HCT116 (cell line): Measurements from ENCODE around the gene NEURL1. TPM values are rescaled to one million over a fixed set of nuclear protein-coding genes. Genes with fewer than 3 reads are reported as not detected.
A peak's percentile ranks its signal among the peaks of the same experiment; 100 is the strongest.

Experiments used
- ATAC-seq: fragments of 200-7000 bp; cut with Tn5 transposase; 2 replicates; pipeline ENCODE4 v1.9.1; 2020; ENCODE audit warnings: mild to moderate bottlenecking, moderate library complexity
- Bru-seq: library from RNA; stranded (reverse); fragments of 400-500 nt; gene quantifications from one replicate; lab custom pipeline; 2021; lab: Mats Ljungman, UMichigan
- BruChase-seq, 2 experiments: library from RNA; stranded (reverse); fragments of 400-500 nt; gene quantifications; one replicate each; lab custom pipeline; 2021; lab: Mats Ljungman, UMichigan
- BruUV-seq: library from RNA; stranded (reverse); fragments of 400-500 nt; replicated peaks from 2 replicates; lab custom pipeline; 2021; lab: Mats Ljungman, UMichigan
- CTCF ChIA-PET: fragments of 300-600 bp; sonication (Branson Sonifier 250); formaldehyde crosslinking; loops from one replicate; lab custom pipeline; 2021; ENCODE audit warnings: antibody characterized with exemption; lab: Charles Lee
- POLR2A ChIA-PET: fragments of 300-600, 350-600 bp; sonication (Branson Sonifier 250); formaldehyde crosslinking; loops from one replicate; lab custom pipeline; 2021; ENCODE audit warnings: antibody characterized with exemption; lab: Charles Lee
- RAD21 ChIA-PET, 2 experiments: fragments of 300-600 bp; sonication (Branson Sonifier 250); formaldehyde crosslinking; loops; one replicate each; lab custom pipeline; 2023; ENCODE audit warnings: low total read pairs in 2 of 2; ENCODE audit not compliant: uncharacterized antibody in 2 of 2, unreplicated experiment in 2 of 2, low non-redundant PET in 1 of 2; lab: Charles Lee
- DNase-seq: peaks from one replicate; pipeline ENCODE4 v3.0.0-alpha.2; 2010; ENCODE audit warnings: low read depth, low spot score
- H2AFZ ChIP-seq: fragments of 200-600 bp; shearing (Covaris generic), sonication (generic); 2 replicates; pipeline ENCODE4 v1.6.1; 2017; ENCODE audit warnings: low read depth, mixed run types, mixed read lengths, antibody characterized with exemption, low read length; ENCODE audit not compliant: poor library complexity, severe bottlenecking
- H3K27ac ChIP-seq: 2 replicates; pipeline ENCODE4 v1.5.1; 2012; ENCODE audit warnings: low read depth, low read length
- H3K27me3 ChIP-seq: fragments of 200-600 bp; sonication (generic); 2 replicates; pipeline ENCODE4 v1.6.1; 2016; ENCODE audit warnings: mixed run types, low read length, mixed read lengths; ENCODE audit not compliant: insufficient read depth
- H3K36me3 ChIP-seq, 2 experiments: fragments of 200-500 bp in 1 of 2; fragments of 200-600 bp in 1 of 2; sonication (Bioruptor generic) in 1 of 2; sonication (generic) in 1 of 2; 2 replicates each; pipeline versions ENCODE4 v1.5.1 to v1.6.1; 2014 to 2016; ENCODE audit warnings: low read length in 2 of 2, inconsistent platforms in 1 of 2, mixed read lengths in 1 of 2, mixed run types in 1 of 2; ENCODE audit not compliant: insufficient read depth in 2 of 2, control insufficient read depth in 1 of 2
- H3K4me1 ChIP-seq, 2 experiments: fragments of 200-600 bp in 1 of 2; sonication (generic) in 1 of 2; 2 replicates each; pipeline versions ENCODE4 v1.5.1 to v1.6.1; 2012 to 2017; ENCODE audit warnings: low read length in 2 of 2, inconsistent platforms in 1 of 2, mild to moderate bottlenecking in 1 of 2, mixed read lengths in 1 of 2, mixed run types in 1 of 2, moderate library complexity in 1 of 2; ENCODE audit not compliant: insufficient read depth in 2 of 2, control insufficient read depth in 1 of 2
- H3K4me2 ChIP-seq: fragments of 200-600 bp; sonication (generic); 2 replicates; pipeline ENCODE4 v1.6.1; 2017; ENCODE audit warnings: mixed run types, low read length, mixed read lengths
- H3K4me3 ChIP-seq, 2 experiments: fragments of 200-600 bp in 1 of 2; sonication (generic) in 1 of 2; replicated peaks in 1 of 2; 2 replicates each; pipeline ENCODE4 v1.5.1; 2011 to 2016; ENCODE audit warnings: low read length in 2 of 2, control low read depth in 1 of 2, low read depth in 1 of 2, mild to moderate bottlenecking in 1 of 2, mixed read lengths in 1 of 2, mixed run types in 1 of 2
- H3K79me2 ChIP-seq: fragments of 200-600 bp; sonication (generic); 2 replicates; pipeline ENCODE4 v1.6.1; 2017; ENCODE audit warnings: mild to moderate bottlenecking, mixed run types, low read length, moderate library complexity, mixed read lengths; ENCODE audit not compliant: insufficient read depth
- H3K9ac ChIP-seq: fragments of 200-600 bp; sonication (generic); 2 replicates; pipeline ENCODE4 v1.6.1; 2016; ENCODE audit warnings: low read length, mixed read lengths
- H3K9me2 ChIP-seq: fragments of 200-600 bp; sonication (generic), shearing (Covaris generic); 2 replicates; pipeline ENCODE4 v1.6.1; 2017; ENCODE audit warnings: mixed run types, mild to moderate bottlenecking, moderate library complexity; ENCODE audit not compliant: insufficient read depth
- H3K9me3 ChIP-seq, 2 experiments: fragments of 200-500 bp in 1 of 2; fragments of 200-600 bp in 1 of 2; sonication (Bioruptor generic) in 1 of 2; sonication (generic) in 1 of 2; 2 replicates each; pipeline ENCODE4 v1.6.1; 2014 to 2017; ENCODE audit warnings: low read length in 2 of 2, mixed read lengths in 2 of 2, inconsistent platforms in 1 of 2, low read depth in 1 of 2, mild to moderate bottlenecking in 1 of 2, mixed run types in 1 of 2, moderate library complexity in 1 of 2; ENCODE audit not compliant: control insufficient read depth in 1 of 2, insufficient read depth in 1 of 2
- H4K20me1 ChIP-seq: fragments of 200-600 bp; sonication (generic), shearing (Covaris generic); 2 replicates; pipeline ENCODE4 v1.6.1; 2017; ENCODE audit warnings: mixed run types, mild to moderate bottlenecking, moderate library complexity; ENCODE audit not compliant: insufficient read depth
- CBX3 ChIP-seq: IDR thresholded peaks from 2 replicates; pipeline ENCODE4 v1.6.1; 2012; ENCODE audit warnings: low read depth
- EGR1 ChIP-seq: IDR thresholded peaks from 2 replicates; pipeline ENCODE4 v1.6.1; 2012; ENCODE audit warnings: low read depth
- ELF1 ChIP-seq: IDR thresholded peaks from 2 replicates; pipeline ENCODE4 v1.6.1; 2012; ENCODE audit warnings: low read depth, borderline replicate concordance
- EZH2 ChIP-seq: fragments of 200-600 bp; sonication (generic); IDR thresholded peaks from 2 replicates; pipeline ENCODE4 v1.6.1; 2017; ENCODE audit warnings: antibody characterized with exemption, mixed run types
- JUND ChIP-seq: IDR thresholded peaks from 2 replicates; pipeline ENCODE4 v1.6.1; 2012
- REST ChIP-seq: IDR thresholded peaks from 2 replicates; pipeline ENCODE4 v1.6.1; 2012; ENCODE audit warnings: low read depth
- SRF ChIP-seq: IDR thresholded peaks from 2 replicates; pipeline ENCODE4 v1.6.1; 2012; ENCODE audit warnings: low read depth
- TCF7L2 ChIP-seq: IDR thresholded peaks from 2 replicates; pipeline ENCODE4 v1.7.0; 2011; ENCODE audit warnings: borderline replicate concordance, inconsistent platforms; ENCODE audit not compliant: insufficient read depth, insufficient read length; ENCODE audit errors: extremely low read depth
- YY1 ChIP-seq: IDR thresholded peaks from 2 replicates; pipeline ENCODE4 v1.6.1; 2011; ENCODE audit warnings: low read length, low read depth, moderate library complexity, mild to moderate bottlenecking; ENCODE audit not compliant: insufficient replicate concordance; ENCODE audit errors: extremely low read depth
- intact Hi-C: fragments of 100-400 bp; cut with micrococcal nuclease; formaldehyde crosslinking; loops from 2 replicates; pipeline ENCODE4 v1.10.0; 2022
- long read RNA-seq: library from polyadenylated mRNA; unstranded; transcript quantifications from one replicate; pipeline ENCODE4 v2.0.0, GENCODE V29; 2021; ENCODE audit not compliant: unreplicated experiment
- polyA plus RNA-seq: library from polyadenylated mRNA; unstranded; fragments of >200 nt; gene quantifications from 2 replicates; pipeline ENCODE4 v1.2.1, GENCODE V29; 2012; ENCODE audit warnings: missing spikeins
- total RNA-seq: library from RNA; stranded (reverse); gene quantifications from one replicate; pipeline ENCODE4 v1.2.1, GENCODE V29; 2021; ENCODE audit not compliant: unreplicated experiment

NEURL1 gene
- total RNA-seq (1.4 TPM), Bru-seq, nascent RNA (percentile 34 among the genes with signal in this experiment), BruChase-seq, experiment 1, labeled RNA remaining after a 6-hour chase (percentile 32 among the genes with signal in this experiment), BruChase-seq, experiment 2, labeled RNA remaining after a 2-hour chase (percentile 19 among the genes with signal in this experiment)
- polyA plus RNA-seq = 2.2 and 3.4 TPM in 2 replicates
- long read RNA-seq, partial matches to known transcripts = 2 of 10 reads
- long read RNA-seq, other reads (novel, unspliced or antisense) = 8 of 10 reads

- TF ChIP-seq CBX3 = no peak
- TF ChIP-seq YY1 = no peak
- TF ChIP-seq JUND = no peak
- no peak for TF ChIP-seq REST
- no peak for TF ChIP-seq SRF
- no peak for TF ChIP-seq EGR1
- TF ChIP-seq EZH2 = no peak
- TF ChIP-seq ELF1 = no peak
- TF ChIP-seq TCF7L2 = no peak
- H2AFZ ChIP-seq = peak within 1 kb of the TSS; percentile 62
- ChIA-PET POLR2A (interaction anchor here (0.6 to 1.8 kb wide), 2 partner anchors 11 to 675 kb away, joined by 3 to 5 read pairs; no protein-coding TSS in a partner anchor), CTCF (interaction anchor here (1.6 to 2.0 kb wide), 2 partner anchors 10 to 71 kb away, joined by 5 to 6 read pairs; no protein-coding TSS in a partner anchor), RAD21 (no interaction called here)
- H4K20me1 ChIP-seq = no peaks in the 10 kb centered on the region
- peaks cover 15 to 28% of the 10 kb centered on the region in 2 experiments for H3K4me1 ChIP-seq
- no peak within 1 kb of the TSS for H3K27ac ChIP-seq
- H3K9me3 ChIP-seq = no peaks in the 10 kb centered on the region
- H3K4me3 ChIP-seq = no peak within 1 kb of the TSS
- peak within 1 kb of the TSS; percentile 54 for H3K4me2 ChIP-seq
- no peaks in the 10 kb centered on the region for H3K9me2 ChIP-seq
- H3K36me3 ChIP-seq = no peaks in the 10 kb centered on the region
- H3K79me2 ChIP-seq = no peaks in the 10 kb centered on the region
- no TSS peak for BruUV-seq
- DNase-seq = no peak
- ATAC-seq = no peak
- intact Hi-C loops = loop anchor here (2.0 kb wide), 1 partner anchor 49 kb away; no protein-coding TSS in a partner anchor
- H3K27me3 ChIP-seq = no peaks in the 10 kb centered on the region
- no peak within 1 kb of the TSS for H3K9ac ChIP-seq
Measured at GRCh38 chr10:103493362-103493915, at the start of gene NEURL1. Gene NEURL1 (plus strand): TSS chr10:103493705. CDS start chr10:103494388, 683 bp downstream.
